ENCODE results near the gene HYAL4.
"Not testable (repeated sequence)": the region's sequence is repeated elsewhere in the genome, so short reads cannot be mapped to it uniquely, and the experiment has no call there.

The HYAL4 gene

DNA sequence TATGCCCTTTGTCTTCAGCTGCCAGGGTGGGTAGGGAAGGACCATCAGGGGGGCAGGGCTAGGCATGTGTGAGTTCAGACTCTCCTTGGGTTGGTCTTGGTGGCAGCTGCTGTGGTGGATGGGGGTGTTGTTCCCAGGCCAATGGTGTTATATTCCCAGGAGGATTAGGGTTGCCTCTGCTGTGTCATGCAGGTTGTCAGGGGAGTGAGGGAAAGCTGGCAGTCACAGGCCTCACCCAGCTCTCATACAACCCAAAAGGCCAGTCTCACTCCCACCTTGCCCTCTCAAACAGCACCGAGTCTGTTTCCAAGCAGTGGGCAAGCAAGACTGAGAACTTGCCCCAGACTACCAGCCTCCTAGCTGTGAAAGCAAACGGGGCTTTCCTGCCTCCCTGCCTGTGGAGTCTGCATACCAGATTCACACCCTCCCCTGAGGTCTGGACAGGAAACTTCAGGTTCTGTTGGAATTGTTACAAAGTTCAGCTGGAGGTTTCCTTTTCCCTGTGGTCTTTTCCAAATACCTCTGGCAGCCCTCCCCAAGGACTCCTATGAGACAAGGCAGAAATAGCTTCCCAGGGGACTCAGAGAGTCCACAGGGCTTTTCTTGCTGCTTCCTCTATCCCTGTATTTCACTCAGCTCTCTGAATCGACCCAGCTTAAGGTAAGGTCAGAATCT lies 1.4 kb downstream of the HYAL4 start:
- Histone ChIP-seq H3K9me3 (ENCODE audit: control extremely low read depth in 1 of 5, control insufficient read depth in 4 of 5, insufficient read depth in 2 of 5, low read depth in 1 of 5, low read length in 4 of 5) (no peaks in the 10 kb centered on the region), H3K4me3 (ENCODE audit: control insufficient read depth in 1 of 7, extremely low read depth in 1 of 7, insufficient read depth in 4 of 7, low read depth in 2 of 7, low read length in 6 of 7) (no peak overlapping the region), H3K27me3 (replicated peaks in 2 of 5; ENCODE audit: control insufficient read depth in 4 of 5, insufficient read depth in 5 of 5, low read length in 4 of 5) (no peaks in the 10 kb centered on the region), H3K27ac (ENCODE audit: insufficient read depth in 1 of 2, low read depth in 1 of 2, low read length in 2 of 2, poor library complexity in 1 of 2, severe bottlenecking in 2 of 2) (no peak overlapping the region), H3K4me1 (ENCODE audit: control extremely low read depth in 1 of 4, control insufficient read depth in 4 of 4, insufficient read depth in 4 of 4, low read length in 3 of 4) (no peaks in the 10 kb centered on the region), H3K36me3 (ENCODE audit: control insufficient read depth in 4 of 4, insufficient read depth in 4 of 4, low read length in 3 of 4) (no peaks in the 10 kb centered on the region)
- POLR2A ChIA-PET: no interaction called here
- no CpG with 5 or more reads among the region's 3 CpGs for WGBS (ENCODE audit: insufficient coverage)
- no peak for DNase-seq
- CTCF ChIA-PET: interaction anchor here (1.5 kb wide), 1 partner anchor 19 kb away, joined by 5 read pairs; no protein-coding TSS in a partner anchor

DNA sequence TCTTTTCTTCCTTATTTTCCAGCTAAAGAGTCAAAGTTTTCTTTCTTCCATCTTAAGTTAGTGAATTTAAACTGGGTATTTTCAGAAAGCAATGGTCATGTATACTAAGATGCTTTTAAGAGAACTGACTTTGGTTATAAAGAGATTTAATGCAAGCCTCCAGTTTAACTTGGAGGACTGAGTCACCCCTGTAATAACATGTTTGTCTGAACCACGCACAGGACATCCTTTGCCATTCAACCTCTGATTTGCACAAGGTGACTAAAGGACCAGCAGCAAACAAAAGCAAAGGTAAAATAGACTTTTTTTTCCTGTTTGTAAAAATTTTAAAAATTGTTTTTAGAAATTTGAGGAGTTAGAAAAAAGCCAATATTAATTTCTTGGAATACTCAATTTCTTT lies 2.9 kb downstream of the HYAL4 start:
- no peaks in the 10 kb centered on the region for H3K9me3 ChIP-seq (ENCODE audit: control extremely low read depth in 1 of 5, control insufficient read depth in 4 of 5, insufficient read depth in 2 of 5, low read depth in 1 of 5, low read length in 4 of 5)
- no peaks in the 10 kb centered on the region for H3K36me3 ChIP-seq (ENCODE audit: control insufficient read depth in 4 of 4, insufficient read depth in 4 of 4, low read length in 3 of 4)
- CTCF ChIA-PET: no interaction called here
- no peak overlapping the region for H3K27ac ChIP-seq (ENCODE audit: insufficient read depth in 1 of 2, low read depth in 1 of 2, low read length in 2 of 2, poor library complexity in 1 of 2, severe bottlenecking in 2 of 2)
- POLR2A ChIA-PET: no interaction called here
- no peak for DNase-seq
- WGBS (ENCODE audit: insufficient coverage): no CpG with 5 or more reads among the region's 1 CpG
- H3K4me1 ChIP-seq (ENCODE audit: control extremely low read depth in 1 of 4, control insufficient read depth in 4 of 4, insufficient read depth in 4 of 4, low read length in 3 of 4): no peaks in the 10 kb centered on the region
- no peak overlapping the region for H3K4me3 ChIP-seq (ENCODE audit: control insufficient read depth in 1 of 7, extremely low read depth in 1 of 7, insufficient read depth in 4 of 7, low read depth in 2 of 7, low read length in 6 of 7)
- H3K27me3 ChIP-seq (replicated peaks in 2 of 5; ENCODE audit: control insufficient read depth in 4 of 5, insufficient read depth in 5 of 5, low read length in 4 of 5): no peaks in the 10 kb centered on the region

DNA sequence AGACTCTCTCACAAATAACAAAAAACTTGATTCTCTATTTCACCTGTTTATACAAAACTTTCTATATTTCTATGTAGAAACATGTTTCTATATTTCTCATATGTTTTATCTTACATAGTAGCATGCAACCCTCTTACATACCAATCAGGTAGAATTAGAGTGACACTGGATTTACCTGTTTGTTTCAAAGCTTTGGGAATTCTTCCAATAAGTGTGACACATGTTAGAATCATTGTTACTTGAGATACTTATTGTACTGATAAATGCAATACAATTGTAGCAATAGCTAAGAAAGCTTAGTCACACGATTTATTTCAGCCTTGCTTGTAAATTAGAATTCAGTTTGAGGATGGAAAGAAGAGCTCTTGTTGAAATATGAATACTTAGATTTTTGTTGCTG lies 4.9 kb downstream of the HYAL4 start:
- H3K36me3 ChIP-seq (ENCODE audit: control insufficient read depth in 4 of 4, insufficient read depth in 4 of 4, low read length in 3 of 4): no peaks in the 10 kb centered on the region
- H3K9me3 ChIP-seq (ENCODE audit: control extremely low read depth in 1 of 5, control insufficient read depth in 4 of 5, insufficient read depth in 2 of 5, low read depth in 1 of 5, low read length in 4 of 5): no peaks in the 10 kb centered on the region
- H3K27ac ChIP-seq (ENCODE audit: insufficient read depth in 1 of 2, low read depth in 1 of 2, low read length in 2 of 2, poor library complexity in 1 of 2, severe bottlenecking in 2 of 2): no peak overlapping the region
- H3K4me3 ChIP-seq (ENCODE audit: control insufficient read depth in 1 of 7, extremely low read depth in 1 of 7, insufficient read depth in 4 of 7, low read depth in 2 of 7, low read length in 6 of 7): no peak overlapping the region
- DNase-seq: no peak
- POLR2A ChIA-PET: no interaction called here
- CTCF ChIA-PET: no interaction called here
- no peaks in the 10 kb centered on the region for H3K27me3 ChIP-seq (replicated peaks in 2 of 5; ENCODE audit: control insufficient read depth in 4 of 5, insufficient read depth in 5 of 5, low read length in 4 of 5)
- WGBS (ENCODE audit: insufficient coverage): 100% methylated on average over 1 of the region's 1 CpG
- H3K4me1 ChIP-seq (ENCODE audit: control extremely low read depth in 1 of 4, control insufficient read depth in 4 of 4, insufficient read depth in 4 of 4, low read length in 3 of 4): no peaks in the 10 kb centered on the region

DNA sequence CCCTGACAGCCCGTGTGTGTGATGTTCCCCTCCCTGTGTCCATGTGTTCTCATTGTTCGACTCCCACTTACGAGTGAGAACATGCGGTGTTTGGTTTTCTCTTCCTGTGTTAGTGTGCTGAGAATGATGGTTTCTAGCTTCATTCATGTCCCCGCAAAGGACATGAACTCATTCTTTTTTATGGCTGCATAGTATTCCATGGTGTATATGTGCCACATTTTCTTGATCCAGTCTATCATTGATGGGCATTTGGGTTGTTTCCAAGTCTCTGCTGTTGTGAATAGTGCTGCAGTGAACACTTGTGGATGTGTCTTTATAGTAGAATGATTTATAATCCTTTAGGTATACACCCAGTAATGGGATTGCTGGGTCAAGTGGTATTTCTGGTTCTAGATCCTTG lies 6.4 kb downstream of the HYAL4 start:
- POLR2A ChIA-PET; DNase-seq; H3K27me3 ChIP-seq (replicated peaks in 2 of 5; ENCODE audit: control insufficient read depth in 4 of 5, insufficient read depth in 5 of 5, low read length in 4 of 5); H3K36me3 ChIP-seq (ENCODE audit: control insufficient read depth in 4 of 4, insufficient read depth in 4 of 4, low read length in 3 of 4); H3K9me3 ChIP-seq (ENCODE audit: control extremely low read depth in 1 of 5, control insufficient read depth in 4 of 5, insufficient read depth in 2 of 5, low read depth in 1 of 5, low read length in 4 of 5); CTCF ChIA-PET; H3K4me1 ChIP-seq (ENCODE audit: control extremely low read depth in 1 of 4, control insufficient read depth in 4 of 4, insufficient read depth in 4 of 4, low read length in 3 of 4); H3K4me3 ChIP-seq (ENCODE audit: control insufficient read depth in 1 of 7, extremely low read depth in 1 of 7, insufficient read depth in 4 of 7, low read depth in 2 of 7, low read length in 6 of 7); H3K27ac ChIP-seq (ENCODE audit: insufficient read depth in 1 of 2, low read depth in 1 of 2, low read length in 2 of 2, poor library complexity in 1 of 2, severe bottlenecking in 2 of 2): not testable (repeated sequence)
- WGBS (ENCODE audit: insufficient coverage): 100% methylated on average over 2 of the region's 5 CpGs

DNA sequence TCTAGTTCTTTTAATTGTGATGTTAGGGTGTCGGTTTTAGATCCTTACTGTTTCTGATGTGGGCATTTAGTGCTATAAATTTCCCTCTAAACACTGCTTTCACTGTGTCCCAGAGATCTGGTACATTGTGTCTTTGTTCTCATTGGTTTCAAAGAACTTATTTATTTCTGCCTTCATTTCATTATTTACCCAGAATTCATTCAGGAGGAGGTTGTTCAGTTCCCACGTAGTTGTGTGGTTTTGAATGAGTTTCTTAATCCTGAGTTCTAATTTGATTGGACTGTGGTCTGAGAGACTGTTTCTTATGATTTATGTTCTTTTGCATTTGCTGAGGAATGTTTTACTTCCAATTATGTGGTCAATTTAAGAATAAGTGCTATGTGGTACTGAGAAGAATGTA lies 9.3 kb downstream of the HYAL4 start:
- CTCF ChIA-PET; H3K4me1 ChIP-seq (ENCODE audit: control extremely low read depth in 1 of 4, control insufficient read depth in 4 of 4, insufficient read depth in 4 of 4, low read length in 3 of 4); H3K4me3 ChIP-seq (ENCODE audit: control insufficient read depth in 1 of 7, extremely low read depth in 1 of 7, insufficient read depth in 4 of 7, low read depth in 2 of 7, low read length in 6 of 7); DNase-seq; H3K9me3 ChIP-seq (ENCODE audit: control extremely low read depth in 1 of 5, control insufficient read depth in 4 of 5, insufficient read depth in 2 of 5, low read depth in 1 of 5, low read length in 4 of 5); POLR2A ChIA-PET; H3K27ac ChIP-seq (ENCODE audit: insufficient read depth in 1 of 2, low read depth in 1 of 2, low read length in 2 of 2, poor library complexity in 1 of 2, severe bottlenecking in 2 of 2); H3K27me3 ChIP-seq (replicated peaks in 2 of 5; ENCODE audit: control insufficient read depth in 4 of 5, insufficient read depth in 5 of 5, low read length in 4 of 5); H3K36me3 ChIP-seq (ENCODE audit: control insufficient read depth in 4 of 4, insufficient read depth in 4 of 4, low read length in 3 of 4): not testable (repeated sequence)
- 83% methylated on average over 1 of the region's 2 CpGs for WGBS (ENCODE audit: insufficient coverage)

DNA sequence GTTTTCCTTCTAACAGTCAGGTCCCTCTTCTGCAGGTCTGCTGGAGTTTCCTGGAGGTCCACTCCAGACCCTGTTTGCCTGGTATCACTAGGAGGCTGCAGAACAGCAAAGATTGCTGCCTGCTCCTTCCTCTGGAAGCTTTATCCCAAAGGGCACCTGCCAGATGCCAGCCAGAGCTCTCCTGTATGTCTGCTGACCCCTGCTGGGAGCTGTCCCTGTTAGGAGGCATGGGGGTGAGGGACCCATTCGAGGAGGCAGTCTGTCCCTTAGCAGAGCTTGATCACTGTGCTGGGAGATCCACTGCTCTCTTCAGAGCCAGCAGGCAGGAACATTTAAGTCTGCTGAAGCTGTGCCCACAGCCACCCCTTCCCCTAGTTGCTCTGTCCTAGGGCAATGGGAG lies 11.5 kb downstream of the HYAL4 start:
- WGBS (ENCODE audit: insufficient coverage): 100% methylated on average over 1 of the region's 1 CpG
- H3K36me3 ChIP-seq (ENCODE audit: control insufficient read depth in 4 of 4, insufficient read depth in 4 of 4, low read length in 3 of 4); H3K4me3 ChIP-seq (ENCODE audit: control insufficient read depth in 1 of 7, extremely low read depth in 1 of 7, insufficient read depth in 4 of 7, low read depth in 2 of 7, low read length in 6 of 7); DNase-seq; H3K4me1 ChIP-seq (ENCODE audit: control extremely low read depth in 1 of 4, control insufficient read depth in 4 of 4, insufficient read depth in 4 of 4, low read length in 3 of 4); H3K27ac ChIP-seq (ENCODE audit: insufficient read depth in 1 of 2, low read depth in 1 of 2, low read length in 2 of 2, poor library complexity in 1 of 2, severe bottlenecking in 2 of 2); H3K27me3 ChIP-seq (replicated peaks in 2 of 5; ENCODE audit: control insufficient read depth in 4 of 5, insufficient read depth in 5 of 5, low read length in 4 of 5); CTCF ChIA-PET; POLR2A ChIA-PET; H3K9me3 ChIP-seq (ENCODE audit: control extremely low read depth in 1 of 5, control insufficient read depth in 4 of 5, insufficient read depth in 2 of 5, low read depth in 1 of 5, low read length in 4 of 5): not testable (repeated sequence)

DNA sequence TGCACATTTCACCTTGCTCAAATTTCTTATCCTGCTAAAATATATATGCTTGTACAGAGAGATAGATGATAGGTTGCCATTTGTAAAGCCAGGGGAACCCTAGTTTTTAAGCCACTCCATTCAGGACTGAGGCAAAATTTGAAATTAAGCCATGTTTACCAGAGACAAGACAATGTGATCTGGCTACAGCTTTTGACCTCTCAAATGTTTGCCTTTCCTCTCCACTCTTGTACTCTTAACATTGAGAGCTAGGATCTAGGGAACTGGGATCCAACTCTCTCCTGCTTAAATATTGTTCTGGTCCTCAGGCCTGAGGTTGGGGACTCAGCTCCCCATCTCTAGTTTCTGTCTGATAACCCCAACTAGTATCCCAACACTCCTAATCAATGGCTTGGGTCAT lies 15.9 kb downstream of the HYAL4 start:
- ChIA-PET CTCF (interaction anchor here (1.5 kb wide), 1 partner anchor 169 kb away, joined by 4 read pairs; no protein-coding TSS in a partner anchor), POLR2A (no interaction called here)
- Histone ChIP-seq H3K9me3 (ENCODE audit: control extremely low read depth in 1 of 5, control insufficient read depth in 4 of 5, insufficient read depth in 2 of 5, low read depth in 1 of 5, low read length in 4 of 5) (no peaks in the 10 kb centered on the region), H3K36me3 (ENCODE audit: control insufficient read depth in 4 of 4, insufficient read depth in 4 of 4, low read length in 3 of 4) (no peaks in the 10 kb centered on the region), H3K4me3 (ENCODE audit: control insufficient read depth in 1 of 7, extremely low read depth in 1 of 7, insufficient read depth in 4 of 7, low read depth in 2 of 7, low read length in 6 of 7) (no peak overlapping the region), H3K4me1 (ENCODE audit: control extremely low read depth in 1 of 4, control insufficient read depth in 4 of 4, insufficient read depth in 4 of 4, low read length in 3 of 4) (no peaks in the 10 kb centered on the region), H3K27ac (ENCODE audit: insufficient read depth in 1 of 2, low read depth in 1 of 2, low read length in 2 of 2, poor library complexity in 1 of 2, severe bottlenecking in 2 of 2) (no peak overlapping the region), H3K27me3 (replicated peaks in 2 of 5; ENCODE audit: control insufficient read depth in 4 of 5, insufficient read depth in 5 of 5, low read length in 4 of 5) (no peaks in the 10 kb centered on the region)
- no peak for DNase-seq
